B cell (primary cell): Measurements from ENCODE around the gene ERLIN1. TPM values are rescaled to one million over a fixed set of nuclear protein-coding genes. Genes with fewer than 3 reads are reported as not detected.

Experiments used
- ATAC-seq: fragments of 200-7000 bp; cut with Tn5 transposase; one replicate; pipeline ENCODE4 v1.10.0; 2021; ENCODE audit warnings: low read depth, mild to moderate bottlenecking, moderate number of reproducible peaks, moderate library complexity
- CTCF ChIA-PET: fragments of 350-600 bp; sonication (Branson Sonifier 250); formaldehyde crosslinking; loops from one replicate; lab custom pipeline; 2021; ENCODE audit warnings: antibody characterized with exemption, inconsistent platforms; lab: Charles Lee
- POLR2A ChIA-PET: fragments of 350-600 bp; sonication (Branson Sonifier 250); formaldehyde crosslinking; loops from one replicate; lab custom pipeline; 2021; ENCODE audit warnings: antibody characterized with exemption; lab: Charles Lee
- DNase-seq: peaks from one replicate; pipeline ENCODE4 v3.0.0; 2013
- H2AFZ ChIP-seq: 2 replicates; pipeline ENCODE4 v1.6.1; 2012; ENCODE audit warnings: mild to moderate bottlenecking, low read depth, low read length; ENCODE audit not compliant: insufficient read depth, poor library complexity, severe bottlenecking
- H3K27ac ChIP-seq, 2 donors: 1 replicate in 1 of 2; 2 replicates in 1 of 2; pipeline ENCODE4 v1.5.1; 2012 to 2013; ENCODE audit warnings: low read length in 2 of 2, mild to moderate bottlenecking in 2 of 2, moderate library complexity in 1 of 2
- H3K27me3 ChIP-seq, 4 experiments: fragments of 200-600 bp in 1 of 4; sonication (generic) in 1 of 4; replicated peaks in 1 of 4; 1 replicate in 2 of 4; 2 replicates in 2 of 4; pipeline versions ENCODE4 v1.6.1 to v1.7.0; 2013 to 2016; ENCODE audit warnings: low read length in 3 of 4, mild to moderate bottlenecking in 2 of 4, mixed read lengths in 1 of 4, moderate library complexity in 1 of 4; ENCODE audit not compliant: insufficient read depth in 4 of 4, control insufficient read depth in 3 of 4; ENCODE audit errors: control extremely low read depth in 1 of 4
- H3K36me3 ChIP-seq, 2 experiments: replicated peaks in 1 of 2; 1 replicate in 1 of 2; 2 replicates in 1 of 2; pipeline versions ENCODE4 v1.6.1 to v1.7.1; 2013; ENCODE audit warnings: low read length in 1 of 2; ENCODE audit not compliant: insufficient read depth in 2 of 2, control insufficient read depth in 1 of 2; ENCODE audit errors: control extremely low read depth in 1 of 2, extremely low read depth in 1 of 2
- H3K4me1 ChIP-seq, 2 donors: fragments of 200-600 bp in 1 of 2; sonication (generic) in 1 of 2; 1 replicate in 1 of 2; 2 replicates in 1 of 2; pipeline versions ENCODE4 v1.5.1 to v1.6.1; 2013 to 2017; ENCODE audit warnings: low read length in 2 of 2; ENCODE audit not compliant: control insufficient read depth in 2 of 2, insufficient read depth in 2 of 2
- H3K4me2 ChIP-seq: replicated peaks from 2 replicates; pipeline ENCODE3; 2012; ENCODE audit warnings: mild to moderate bottlenecking, low read depth, low read length; ENCODE audit not compliant: poor library complexity, severe bottlenecking
- H3K4me3 ChIP-seq, 5 experiments: fragments of 200-600 bp in 1 of 5; sonication (generic) in 1 of 5; 1 replicate in 3 of 5; 2 replicates in 2 of 5; pipeline versions ENCODE4 v1.5.1 to v1.7.0; 2011 to 2016; ENCODE audit warnings: low read length in 4 of 5, mild to moderate bottlenecking in 4 of 5, low read depth in 2 of 5, control low read depth in 1 of 5, moderate library complexity in 1 of 5; ENCODE audit not compliant: insufficient read depth in 1 of 5; ENCODE audit errors: control extremely low read depth in 1 of 5, extremely low read depth in 1 of 5
- H3K79me2 ChIP-seq: fragments of 200-600 bp; sonication (generic); one replicate; pipeline ENCODE4 v1.6.0; 2016; ENCODE audit warnings: low read length; ENCODE audit not compliant: control insufficient read depth, insufficient read depth
- H3K9ac ChIP-seq: fragments of 200-600 bp; sonication (generic); 2 replicates; pipeline ENCODE4 v1.6.1; 2017; ENCODE audit warnings: mild to moderate bottlenecking, low read length, moderate library complexity
- H3K9me3 ChIP-seq, 3 donors: one replicate each; pipeline versions ENCODE4 v1.6.1 to v1.7.1; 2013; ENCODE audit warnings: low read length in 2 of 3; ENCODE audit not compliant: control insufficient read depth in 2 of 3, insufficient read depth in 1 of 3; ENCODE audit errors: control extremely low read depth in 1 of 3
- H4K20me1 ChIP-seq: 2 replicates; pipeline ENCODE4 v1.6.0; 2012; ENCODE audit warnings: mild to moderate bottlenecking, low read length; ENCODE audit not compliant: insufficient read depth, control insufficient read depth, poor library complexity, severe bottlenecking
- H3K27ac Mint-ChIP-seq: one replicate; pipeline ENCODE4 v1.8.0; 2021; ENCODE audit warnings: mixed read lengths
- H3K27me3 Mint-ChIP-seq: one replicate; pipeline ENCODE4 v1.8.0; 2021; ENCODE audit warnings: mixed read lengths
- H3K4me1 Mint-ChIP-seq: one replicate; pipeline ENCODE4 v1.8.0; 2021; ENCODE audit warnings: mixed read lengths
- H3K4me3 Mint-ChIP-seq: one replicate; pipeline ENCODE4 v1.8.0; 2021; ENCODE audit warnings: mixed read lengths
- H3K9me3 Mint-ChIP-seq: one replicate; pipeline ENCODE4 v1.8.0; 2022; ENCODE audit warnings: mixed read lengths; ENCODE audit not compliant: insufficient read depth
- CTCF ChIP-seq: fragments of 200-600 bp; IDR thresholded peaks from one replicate; pipeline ENCODE4 v1.8.0; 2022; ENCODE audit warnings: antibody characterized with exemption, mild to moderate bottlenecking
- EZH2 ChIP-seq: IDR thresholded peaks from 2 replicates; pipeline ENCODE4 v1.6.1; 2012; ENCODE audit warnings: borderline replicate concordance, low read depth, mild to moderate bottlenecking, moderate library complexity, low read length; ENCODE audit not compliant: insufficient read depth, poor library complexity, severe bottlenecking
- WGBS: methylation state at CpG from one replicate; pipeline ENCODE4 v1.1.5; 2013; ENCODE audit warnings: missing lambda C conversion rate; ENCODE audit not compliant: insufficient coverage; 5-methylcytosine and 5-hydroxymethylcytosine counted together
- intact Hi-C: fragments of 100-400 bp; cut with micrococcal nuclease; formaldehyde crosslinking; loops from one replicate; pipeline ENCODE4 v1.10.0; 2022
- polyA plus RNA-seq: library from polyadenylated mRNA; depleted of rRNA; stranded (reverse); fragments of >200 nt; gene quantifications from 2 replicates; pipeline ENCODE4 v1.2.3, GENCODE V29; 2012
- total RNA-seq, 2 donors: library from RNA; stranded (reverse); fragments of 120-200 nt in 1 of 2; gene quantifications; 1 replicate in 1 of 2; 2 replicates in 1 of 2; pipeline versions ENCODE4 v1.2.3 to v1.2.4, GENCODE V29; 2013 to 2022

ERLIN1 gene
- total and polyA plus RNA-seq, 2 donors (not counting 1 experiment from before 2014, with no cell fraction given), result 4.3 to 9.0 TPM

GRCh38 chr10:100222529-100222928, 36.7 kb upstream of the ERLIN1 start:
- Histone ChIP-seq H3K36me3 (peaks cover 17 to 40% of the 10 kb centered on the region in 2 experiments), H3K4me1 (no peaks in the 10 kb centered on the region)
- POLR2A ChIA-PET, result no interaction called here

GRCh38 chr10:100216006-100216405, 30.2 kb upstream of the ERLIN1 start:
- Mint-ChIP-seq H3K4me3 (no peak overlapping the region), H3K4me1 (no peaks in the 10 kb centered on the region), H3K27me3 (no peaks in the 10 kb centered on the region), H3K27ac (no peak overlapping the region), H3K9me3 (no peaks in the 10 kb centered on the region)
- intact Hi-C loops, result no loop called here
- no peaks in the 10 kb centered on the region for H3K27me3 ChIP-seq
- H3K4me1 ChIP-seq, result no peaks in the 10 kb centered on the region
- no peak overlapping the region for H3K4me2 ChIP-seq
- no peaks in the 10 kb centered on the region for H4K20me1 ChIP-seq
- CTCF ChIA-PET, result interaction anchor here (1.3 to 1.5 kb wide), 2 partner anchors 16 to 371 kb away, joined by 3 to 4 read pairs; no protein-coding TSS in a partner anchor
- H3K4me3 ChIP-seq, result no peak overlapping the region
- ATAC-seq (no peak), DNase-seq (no peak)
- H3K9ac ChIP-seq, result no peak overlapping the region
- H3K27ac ChIP-seq, result no peak overlapping the region
- H3K79me2 ChIP-seq, result no peaks in the 10 kb centered on the region
- WGBS, result 100% methylated on average over 1 of the region's 2 CpGs
- TF ChIP-seq EZH2 (no peak), CTCF (no peak)
- no peak overlapping the region for H2AFZ ChIP-seq
- H3K9me3 ChIP-seq, result no peaks in the 10 kb centered on the region
- POLR2A ChIA-PET, result interaction anchor here (0.7 kb wide), 1 partner anchor 45 kb away, joined by 3 read pairs; no protein-coding TSS in a partner anchor
- peaks cover 32 to 49% of the 10 kb centered on the region in 2 experiments for H3K36me3 ChIP-seq

More at GRCh38 chr10:100222529-100222928, 36.7 kb upstream of the ERLIN1 start:
- Histone ChIP-seq H3K27ac (no peak overlapping the region), H3K4me3 (no peak overlapping the region), H3K9ac (no peak overlapping the region), H3K27me3 (no peaks in the 10 kb centered on the region), H3K4me2 (no peak overlapping the region), H3K9me3 (no peaks in the 10 kb centered on the region), H3K79me2 (peaks cover 5% of the 10 kb centered on the region), H2AFZ (no peak overlapping the region), H4K20me1 (no peaks in the 10 kb centered on the region)
- Mint-ChIP-seq H3K27ac (no peak overlapping the region), H3K27me3 (no peaks in the 10 kb centered on the region), H3K9me3 (no peaks in the 10 kb centered on the region), H3K4me1 (peaks cover under 1% of the 10 kb centered on the region), H3K4me3 (no peak overlapping the region)
- TF ChIP-seq CTCF (no peak), EZH2 (no peak)
- no peak for ATAC-seq
- intact Hi-C loops, result no loop called here
- DNase-seq, result no peak
- CTCF ChIA-PET, result no interaction called here
- WGBS, result 100% methylated on average over 1 of the region's 2 CpGs
